Measurements from ENCODE around the gene RIC3.

Gene RIC3

DNA sequence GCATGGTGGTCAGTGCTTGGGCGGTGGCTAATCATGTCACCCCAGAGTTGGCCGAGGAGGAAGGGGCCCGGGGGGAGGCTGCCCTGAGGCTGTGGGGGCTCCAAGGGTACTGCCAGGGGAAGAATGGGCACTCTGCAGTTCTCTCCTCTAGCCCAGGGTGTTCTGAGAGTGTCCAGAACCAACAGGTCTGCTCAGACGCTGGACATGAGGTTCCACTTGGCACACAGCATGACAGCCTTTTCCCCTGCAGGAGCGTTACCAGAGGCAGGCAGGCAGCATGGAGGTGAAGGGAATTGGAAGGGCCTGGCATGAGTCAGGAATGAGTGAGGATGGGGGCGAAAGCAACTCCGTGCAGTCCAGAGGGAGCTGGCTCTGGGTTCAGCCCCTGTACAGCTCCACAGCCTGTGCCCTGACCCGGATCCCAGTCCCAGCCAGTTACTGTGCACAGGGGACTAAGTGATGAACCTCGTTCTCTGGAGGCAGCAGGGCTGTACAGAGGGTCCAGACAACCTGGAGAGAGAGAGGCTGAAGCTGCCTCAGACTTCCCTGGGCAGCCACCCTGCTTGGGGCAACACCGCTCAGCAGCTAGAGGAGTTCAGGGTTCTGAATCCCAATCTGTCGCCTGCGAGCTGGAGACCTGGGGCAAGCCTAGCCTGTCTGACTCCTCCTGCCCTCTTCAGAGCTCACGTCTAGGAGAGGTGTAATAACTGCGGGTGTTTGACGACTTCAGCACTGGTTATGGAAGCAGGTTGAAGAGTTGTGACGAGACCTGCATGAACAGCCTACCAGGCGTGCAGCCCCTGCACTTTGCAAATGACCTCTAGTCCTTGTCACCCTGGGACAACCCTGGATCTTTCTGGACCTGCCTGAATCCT lies 102.6 kb downstream of the RIC3 start:
- DNase-seq: no peak

DNA sequence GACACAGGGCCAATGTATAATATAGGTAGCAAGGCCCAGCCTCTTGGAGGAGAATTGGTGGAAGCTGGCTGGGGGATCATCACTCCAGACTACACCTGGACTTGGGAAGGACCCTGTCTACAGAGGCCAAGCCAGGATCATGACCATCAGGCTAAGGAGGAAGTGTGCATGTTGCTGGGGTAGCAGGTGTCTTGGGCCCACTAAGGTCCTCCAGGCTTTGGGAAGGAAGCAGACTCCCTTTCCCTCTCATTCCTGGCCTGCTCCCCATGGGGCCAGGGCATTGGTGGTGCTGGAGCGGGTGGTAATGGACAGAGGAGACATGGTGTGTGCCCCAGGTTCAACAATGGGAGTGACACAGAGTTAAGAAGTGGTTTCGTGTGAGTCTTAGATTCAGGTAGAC lies 103.8 kb downstream of the RIC3 start:
- no peak for DNase-seq

DNA sequence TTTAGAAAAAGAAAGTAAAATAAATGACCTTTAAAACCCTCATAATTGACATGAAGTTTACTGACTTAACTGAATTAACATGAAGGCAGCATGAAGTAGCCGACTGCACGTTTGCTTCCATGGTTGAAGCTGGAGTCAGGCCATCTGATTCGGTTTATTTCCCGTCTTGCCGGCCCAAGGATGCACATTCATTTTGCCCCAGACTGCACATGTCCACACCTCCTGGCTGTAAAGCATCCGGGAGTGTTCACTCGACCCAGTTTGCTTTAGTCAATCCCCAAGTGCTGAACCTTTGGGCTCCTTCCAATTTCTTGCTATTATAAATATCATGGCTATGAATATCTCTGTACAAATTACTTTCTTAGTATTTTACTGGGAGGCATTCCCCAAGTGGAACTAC lies 105.5 kb downstream of the RIC3 start:
- no peak for DNase-seq

DNA sequence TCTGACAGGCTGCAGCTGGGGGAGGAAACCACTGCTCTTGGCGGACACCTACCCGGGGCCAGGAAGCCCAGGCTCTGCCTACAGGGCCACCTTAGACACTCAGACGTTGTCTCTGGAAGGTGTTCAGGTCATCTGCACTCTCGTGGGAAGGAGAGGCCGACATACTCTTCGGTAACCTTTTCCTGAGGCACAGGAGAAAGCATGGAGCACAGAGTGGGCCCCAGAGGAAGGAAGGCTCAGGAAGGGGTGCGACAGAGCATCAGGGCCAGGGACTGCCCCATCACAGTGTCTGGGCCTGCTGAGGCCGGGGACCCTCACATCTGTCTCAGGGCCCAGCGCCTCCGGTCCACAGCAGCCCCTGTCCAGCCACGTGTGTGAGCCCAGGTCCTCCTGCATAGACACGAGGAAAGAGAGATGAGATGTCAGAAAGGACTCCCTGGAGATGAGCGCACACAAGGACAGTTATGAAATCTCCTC lies 106.0 kb downstream of the RIC3 start:
- DNase-seq: no peak

DNA sequence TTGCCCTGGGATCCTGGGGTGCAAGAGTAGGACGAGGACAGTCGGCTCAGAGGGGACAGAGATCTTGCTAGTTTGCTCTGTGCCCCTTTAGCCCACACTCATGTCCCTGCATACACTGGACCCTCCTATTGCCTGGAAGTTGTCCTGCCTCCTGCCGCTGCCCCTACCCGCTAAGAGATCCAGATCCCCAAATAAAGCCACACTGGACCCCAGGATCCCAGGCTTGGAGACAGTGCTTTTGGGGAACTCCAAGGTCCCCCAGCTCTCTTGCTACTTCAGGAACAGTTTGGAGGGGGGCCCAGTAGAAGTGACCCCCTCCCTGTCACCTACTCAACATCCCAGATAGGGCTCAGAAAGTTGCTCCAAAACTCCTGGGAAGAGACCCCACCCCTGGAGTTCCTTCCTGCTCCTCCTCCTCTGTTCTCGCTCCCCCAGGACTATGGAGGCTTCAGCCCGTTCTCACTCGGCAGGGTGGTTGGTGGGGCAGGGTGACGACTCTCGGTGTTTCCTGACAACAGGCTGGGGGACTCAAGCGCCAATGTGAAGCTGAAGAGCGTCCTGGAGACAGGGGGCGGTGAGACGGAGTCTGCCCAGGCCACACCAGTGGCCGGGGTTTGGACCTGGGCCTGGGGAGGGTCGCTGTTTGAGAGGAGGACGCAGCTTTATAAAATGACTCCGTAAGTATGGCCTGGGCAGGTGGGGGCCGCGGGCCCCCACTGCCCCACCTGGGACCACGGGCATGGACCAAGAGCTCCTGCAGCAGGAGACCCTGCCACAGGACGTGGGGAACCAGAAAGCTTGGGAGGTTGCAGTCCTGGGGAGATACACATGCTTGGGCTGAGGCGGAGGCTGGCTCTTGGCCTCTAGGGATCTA lies 107.0 kb downstream of the RIC3 start:
- DNase-seq: no peak

DNA sequence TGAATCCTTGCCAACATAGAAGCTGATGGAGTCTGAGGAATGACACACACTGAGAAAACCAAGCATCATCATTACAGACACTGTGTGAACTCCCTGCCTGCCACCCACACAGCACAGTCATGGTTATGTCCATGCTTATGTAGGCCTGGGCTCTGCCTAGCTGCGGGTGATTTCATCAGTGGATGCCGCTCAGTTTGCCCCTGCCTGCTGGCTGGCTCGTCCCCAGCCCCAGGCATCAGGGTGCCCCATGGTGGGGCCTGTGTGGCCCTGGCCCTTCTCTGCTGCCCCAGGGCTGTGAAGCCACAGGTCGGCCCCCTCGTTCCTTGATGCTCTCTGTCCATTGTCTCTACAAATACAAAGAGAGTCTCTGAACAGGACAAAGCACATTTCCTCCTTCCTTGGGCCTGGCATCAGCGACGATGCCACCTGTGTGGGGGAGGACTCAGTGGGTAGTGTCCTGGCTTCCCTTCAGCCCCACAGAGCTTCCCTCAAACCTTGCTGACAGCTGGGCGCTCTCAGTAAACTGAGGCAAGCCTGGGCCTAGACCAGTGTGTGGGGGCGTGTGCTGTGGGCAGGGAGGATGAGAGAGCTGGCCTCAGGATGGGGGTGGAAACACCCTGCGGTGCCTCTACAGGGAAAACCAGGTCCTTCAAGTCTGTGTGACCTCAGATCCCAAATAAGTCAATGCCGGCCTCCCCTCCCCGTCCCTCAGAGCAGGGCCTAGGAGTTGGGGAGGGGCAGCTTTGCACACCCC lies 107.8 kb downstream of the RIC3 start:
- DNase-seq: no peak

DNA sequence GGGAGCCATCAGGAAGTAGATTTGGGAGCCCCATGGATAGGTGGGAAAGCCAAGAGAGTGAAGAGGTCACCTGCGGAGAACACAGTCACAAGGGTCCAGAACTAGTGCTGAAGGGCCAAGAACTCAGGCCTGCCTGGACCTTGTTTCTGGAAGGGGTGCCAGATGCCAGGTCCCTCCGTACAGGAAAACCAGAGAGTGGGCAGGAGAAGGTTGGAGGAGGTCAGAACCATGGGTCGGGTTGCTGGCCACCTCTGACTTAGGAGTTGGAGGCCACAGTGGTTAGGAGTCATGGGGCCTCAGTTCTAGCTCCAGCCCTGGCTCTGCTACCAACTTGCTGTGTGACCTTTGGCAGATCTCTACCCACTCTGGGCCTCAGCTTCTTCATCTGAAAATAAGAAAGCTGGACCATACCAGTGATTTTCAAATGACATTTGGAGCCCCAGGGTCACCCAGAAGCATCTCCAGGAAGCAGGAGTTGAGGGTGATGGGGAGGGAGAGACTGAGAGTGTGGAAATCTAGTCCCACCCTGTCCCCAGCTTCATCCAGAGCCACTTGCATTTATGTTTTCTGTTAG lies 108.6 kb downstream of the RIC3 start:
- no peak for DNase-seq

DNA sequence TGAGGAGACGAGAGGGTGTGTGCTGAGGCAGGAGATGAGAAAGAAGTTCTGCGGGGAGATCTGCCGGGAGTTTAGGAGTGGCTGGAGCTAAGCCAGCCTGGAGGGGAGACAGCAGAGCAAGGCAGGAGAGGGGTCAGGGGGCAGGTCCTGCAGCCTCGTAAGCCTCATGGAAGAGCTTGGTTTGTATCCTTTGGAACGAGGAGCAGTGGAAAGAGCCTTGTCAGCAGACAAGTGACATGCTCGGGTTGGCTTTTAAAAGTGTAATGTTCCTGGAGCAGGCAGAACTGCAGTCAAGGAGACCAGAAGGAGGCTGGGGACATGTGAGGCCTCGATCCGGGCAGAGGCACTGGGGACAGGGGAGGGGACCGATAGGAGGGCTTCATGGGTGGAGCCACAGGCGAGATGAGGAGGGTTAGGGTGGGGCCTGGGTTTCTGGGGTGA lies 109.2 kb downstream of the RIC3 start:
- DNase-seq: no peak

DNA sequence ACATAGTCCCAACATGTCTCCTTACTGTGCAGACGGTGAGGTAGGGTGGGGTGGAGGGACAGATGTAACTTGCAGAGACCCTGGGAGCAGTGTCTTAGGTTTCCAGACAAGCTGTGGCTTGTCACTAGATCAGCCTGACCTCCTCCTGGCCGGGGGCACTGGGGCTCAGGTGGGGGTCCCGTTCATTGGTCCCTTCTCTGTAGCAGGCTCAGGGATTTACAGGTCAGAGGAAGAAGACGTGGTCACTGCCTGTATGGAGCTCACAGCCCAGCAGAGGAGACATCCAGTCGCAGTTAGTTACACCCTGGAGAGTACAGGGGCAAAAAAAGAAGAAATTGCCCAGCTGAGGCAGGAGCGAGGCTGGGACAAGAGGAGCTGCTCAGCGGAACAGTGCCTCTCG lies 109.8 kb downstream of the RIC3 start:
- no peak for DNase-seq

DNA sequence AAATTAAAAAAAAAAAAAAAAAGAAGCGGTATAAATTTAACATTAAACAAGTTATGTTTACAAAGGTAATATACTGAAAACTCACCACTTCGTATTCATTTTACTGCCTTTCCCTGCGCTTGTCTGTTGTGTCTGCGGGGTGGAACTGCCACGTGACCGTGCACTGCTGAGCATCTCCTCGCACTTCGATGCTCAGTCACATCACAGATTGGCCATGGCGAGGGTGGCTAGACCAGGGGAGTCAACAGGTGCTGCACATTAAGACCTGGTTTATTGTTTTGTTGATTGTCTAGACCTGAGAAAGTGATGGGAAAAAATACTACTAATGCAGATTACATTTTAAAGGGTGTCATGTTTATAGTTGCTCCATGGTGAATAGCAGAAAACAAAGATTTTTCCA lies 110.6 kb downstream of the RIC3 start:
- no peak for DNase-seq

DNA sequence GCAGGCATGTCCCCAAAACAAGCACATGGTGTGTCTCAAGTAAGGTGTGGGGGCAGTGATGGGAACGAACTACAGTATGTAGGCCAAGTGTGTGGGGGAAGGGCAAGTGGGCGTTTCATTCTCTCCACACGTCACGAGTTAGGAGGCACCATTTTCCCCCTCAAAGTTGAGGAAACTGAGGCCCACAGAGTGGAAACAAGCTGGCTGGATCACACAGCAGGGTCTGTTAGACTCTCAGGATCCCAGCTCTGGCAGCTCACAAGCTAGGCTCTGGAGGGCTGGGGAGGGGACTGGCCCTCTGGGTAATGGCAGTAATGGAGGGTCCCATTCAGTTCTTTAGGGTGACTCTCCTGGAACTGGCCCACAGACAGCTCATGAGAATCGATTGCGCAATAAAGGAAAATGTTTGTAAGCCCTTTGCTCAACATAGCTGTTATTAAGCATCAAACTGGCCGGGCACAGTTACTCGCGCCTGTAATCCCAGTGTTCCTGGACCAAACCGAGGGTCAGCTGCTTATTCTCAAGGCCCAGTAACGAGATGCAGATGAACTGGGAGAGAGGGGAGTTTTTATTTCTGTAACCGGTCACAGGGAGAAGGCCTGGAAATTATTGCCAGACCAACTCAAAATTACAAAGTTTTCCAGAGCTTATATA lies 111.9 kb downstream of the RIC3 start:
- DNase-seq: peak; percentile 12

Measured in midbrain (tissue), 1 donor.